IMR-90 (cell line): ENCODE data around the gene KRT74. TPM values are rescaled to one million over a fixed set of nuclear protein-coding genes. Genes with fewer than 3 reads are reported as not detected.

ENCODE experiments used
- ATAC-seq: fragments of 200-7000 bp; cut with Tn5 transposase; 2 replicates; pipeline ENCODE4 v1.9.1; 2020; ENCODE audit warnings: low read depth, mild to moderate bottlenecking, moderate library complexity
- BruUV-seq: library from RNA; stranded (reverse); fragments of 400-500 nt; replicated peaks from 2 replicates; lab custom pipeline; 2021; lab: Mats Ljungman, UMichigan
- CTCF ChIA-PET: fragments of 300-600 bp; formaldehyde crosslinking; extraction: SDS; loops from one replicate; lab custom pipeline; 2021; ENCODE audit warnings: antibody characterized with exemption; lab: Yijun Ruan, JAX
- POLR2A ChIA-PET: fragments of 300-600 bp; sonication (Branson Sonifier 250); formaldehyde crosslinking; loops from one replicate; lab custom pipeline; 2022; ENCODE audit warnings: antibody characterized with exemption; ENCODE audit not compliant: unreplicated experiment; lab: Charles Lee
- DNase-seq: peaks from one replicate; pipeline ENCODE4 v3.0.0; 2013
- H2AFZ ChIP-seq: replicated peaks from 2 replicates; pipeline ENCODE3; 2013; ENCODE audit warnings: low read length, mild to moderate bottlenecking; ENCODE audit not compliant: poor library complexity
- H2AK5ac ChIP-seq: 2 replicates; pipeline ENCODE4 v1.6.1; 2013; ENCODE audit warnings: low read depth, low read length, inconsistent platforms
- H2AK9ac ChIP-seq: replicated peaks from 2 replicates; pipeline ENCODE3; 2013; ENCODE audit warnings: mild to moderate bottlenecking, low read depth, low read length, moderate library complexity; ENCODE audit not compliant: poor library complexity
- H2BK120ac ChIP-seq: 2 replicates; pipeline ENCODE4 v1.6.1; 2013; ENCODE audit warnings: low read depth, low read length, inconsistent platforms
- H2BK15ac ChIP-seq: 3 replicates; pipeline ENCODE4 v1.6.1; 2013; ENCODE audit warnings: low read depth, low read length, inconsistent platforms
- H2BK20ac ChIP-seq: 2 replicates; pipeline ENCODE4 v1.6.1; 2013; ENCODE audit warnings: low read depth, mild to moderate bottlenecking, inconsistent platforms, low read length, moderate library complexity
- H2BK5ac ChIP-seq: 2 replicates; pipeline ENCODE4 v1.6.1; 2013; ENCODE audit warnings: mild to moderate bottlenecking, low read depth, low read length, inconsistent platforms; ENCODE audit not compliant: poor library complexity, severe bottlenecking
- H3K14ac ChIP-seq: replicated peaks from 2 replicates; pipeline ENCODE4 v1.6.1; 2013; ENCODE audit warnings: low read depth, low read length, inconsistent platforms
- H3K18ac ChIP-seq: 2 replicates; pipeline ENCODE4 v1.6.1; 2013; ENCODE audit warnings: low read depth, low read length, control low read depth
- H3K23ac ChIP-seq: 2 replicates; pipeline ENCODE4 v1.6.1; 2013; ENCODE audit warnings: low read depth, low read length, inconsistent platforms
- H3K27ac ChIP-seq: 2 replicates; pipeline ENCODE4 v1.5.1; 2013; ENCODE audit warnings: mild to moderate bottlenecking, control low read depth, low read length; ENCODE audit not compliant: insufficient read depth
- H3K27me3 ChIP-seq: 2 replicates; pipeline ENCODE4 v1.6.1; 2013; ENCODE audit warnings: low read length; ENCODE audit not compliant: control insufficient read depth, insufficient read depth
- H3K36me3 ChIP-seq: 2 replicates; pipeline ENCODE4 v1.6.1; 2013; ENCODE audit warnings: low read length, mixed read lengths; ENCODE audit not compliant: control insufficient read depth, insufficient read depth
- H3K4ac ChIP-seq: 2 replicates; pipeline ENCODE4 v1.6.1; 2013; ENCODE audit warnings: low read depth, low read length, inconsistent platforms
- H3K4me1 ChIP-seq: 2 replicates; pipeline ENCODE4 v1.6.1; 2013; ENCODE audit warnings: low read length, mixed read lengths; ENCODE audit not compliant: control insufficient read depth, insufficient read depth
- H3K4me2 ChIP-seq: 2 replicates; pipeline ENCODE4 v1.6.1; 2013; ENCODE audit warnings: low read depth, mild to moderate bottlenecking, control low read depth, low read length, moderate library complexity
- H3K4me3 ChIP-seq: 2 replicates; pipeline ENCODE4 v1.5.1; 2013; ENCODE audit warnings: low read depth, mild to moderate bottlenecking, control low read depth, low read length, moderate library complexity; ENCODE audit not compliant: insufficient read depth
- H3K56ac ChIP-seq: 2 replicates; pipeline ENCODE4 v1.6.1; 2013; ENCODE audit warnings: low read length, inconsistent platforms; ENCODE audit not compliant: insufficient read depth; ENCODE audit errors: extremely low read depth
- H3K79me1 ChIP-seq, 2 experiments: 2 replicates each; pipeline ENCODE4 v1.6.1; 2013; ENCODE audit warnings: low read length in 2 of 2, inconsistent platforms in 1 of 2, low read depth in 1 of 2
- H3K9ac ChIP-seq: 2 replicates; pipeline ENCODE4 v1.6.1; 2013; ENCODE audit warnings: low read depth, low read length, control low read depth
- H3K9me1 ChIP-seq: 2 replicates; pipeline ENCODE4 v1.6.1; 2013; ENCODE audit warnings: low read length, inconsistent platforms; ENCODE audit not compliant: insufficient read depth
- H3K9me3 ChIP-seq: 2 replicates; pipeline ENCODE4 v1.6.1; 2013; ENCODE audit warnings: low read length; ENCODE audit not compliant: control insufficient read depth, insufficient read depth
- H4K20me1 ChIP-seq: 2 replicates; pipeline ENCODE4 v1.6.1; 2013; ENCODE audit warnings: low read length, inconsistent platforms; ENCODE audit not compliant: insufficient read depth
- H4K5ac ChIP-seq: 2 replicates; pipeline ENCODE4 v1.6.1; 2013; ENCODE audit warnings: mild to moderate bottlenecking, low read depth, low read length, control low read depth
- H4K8ac ChIP-seq, 2 experiments: 2 replicates each; pipeline ENCODE4 v1.6.1; 2013; ENCODE audit warnings: low read depth in 2 of 2, low read length in 2 of 2, control low read depth in 1 of 2, inconsistent platforms in 1 of 2
- H4K91ac ChIP-seq: 2 replicates; pipeline ENCODE4 v1.6.1; 2013; ENCODE audit warnings: low read depth, low read length, inconsistent platforms; ENCODE audit not compliant: insufficient read depth
- CEBPB ChIP-seq: IDR thresholded peaks from 2 replicates; pipeline ENCODE4 v1.6.1; 2012; ENCODE audit warnings: low read depth, low read length, improper control_type of control experiment
- CHD1 ChIP-seq: IDR thresholded peaks from 2 replicates; pipeline ENCODE4 v1.6.1; 2012; ENCODE audit warnings: low read depth, low read length, improper control_type of control experiment
- NFE2L2 ChIP-seq: fragments of 150-350 bp; IDR thresholded peaks from 2 replicates; pipeline ENCODE4 v1.6.1; 2016; ENCODE audit warnings: low read depth, mild to moderate bottlenecking, low read length
- SMC3 ChIP-seq: fragments of 150-350 bp; IDR thresholded peaks from 2 replicates; pipeline ENCODE4 v1.6.1; 2016; ENCODE audit warnings: low read depth, mild to moderate bottlenecking, antibody characterized with exemption, low read length, moderate library complexity
- USF2 ChIP-seq: fragments of 150-350 bp; IDR thresholded peaks from 2 replicates; pipeline ENCODE4 v1.6.1; 2017; ENCODE audit warnings: mild to moderate bottlenecking, antibody characterized with exemption, low read length, low read depth
- WGBS, 2 experiments: methylation state at CpG; one replicate each; pipeline versions ENCODE4 v1.1.5 to v1.1.7; 2013; ENCODE audit warnings: missing lambda C conversion rate in 2 of 2; ENCODE audit not compliant: insufficient read length in 1 of 2; ENCODE audit errors: extremely low coverage in 2 of 2; 5-methylcytosine and 5-hydroxymethylcytosine counted together
- dilution Hi-C: fragments of 300-500 bp; cut with HindIII; formaldehyde crosslinking; loops from one replicate; pipeline ENCODE4 v1.14.3; 2018; ENCODE audit warnings: low sequenced_read_pairs; ENCODE audit not compliant: unreplicated experiment
- in situ Hi-C: fragments of 300-500 bp; cut with MboI; formaldehyde crosslinking; loops from 3 replicates; pipeline ENCODE4 v1.14.3; 2019; ENCODE audit warnings: low sequenced_read_pairs, inconsistent platforms, mixed read lengths
- intact Hi-C: fragments of 100-400 bp; cut with micrococcal nuclease; formaldehyde crosslinking; loops from 2 replicates; pipeline ENCODE4 v1.10.0; 2022
- polyA plus RNA-seq, 3 experiments: library from polyadenylated mRNA; depleted of rRNA; stranded (reverse); fragments of >200 nt; gene quantifications; 2 replicates each; pipeline ENCODE4 v1.2.3, GENCODE V29; 2012; ENCODE audit warnings: low replicate concordance in 1 of 3
- total RNA-seq: library from RNA; depleted of rRNA; stranded (reverse); fragments of >200 nt; gene quantifications from 2 replicates; pipeline ENCODE4 v1.2.3, GENCODE V29; 2012
- TF ChIP-seq, protein P1 (sequence below): conservative IDR thresholded peaks from 2 replicates; pipeline ENCODE4 v1.5.1; 2012; ENCODE audit warnings: mild to moderate bottlenecking, low read depth, low read length, improper control_type of control experiment

The KRT74 gene
- total and polyA plus RNA-seq, 2 of the 4 experiments (the other 2 are of a cell fraction), result not detected

GRCh38 chr12:52582486-52582885 lies 8.8 kb upstream of the KRT74 start:
- Histone ChIP-seq H3K4me1 (no peaks in the 10 kb centered on the region), H3K9ac (no peak overlapping the region), H2AK9ac (no peak overlapping the region), H3K27me3 (peaks cover 47% of the 10 kb centered on the region), H3K18ac (no peak overlapping the region), H3K23ac (no peak overlapping the region), H4K8ac (no peak overlapping the region), H2AFZ (no peak overlapping the region), H2AK5ac (no peak overlapping the region), H3K56ac (no peak overlapping the region), H3K4ac (no peak overlapping the region), H2BK20ac (no peak overlapping the region), H3K36me3 (no peaks in the 10 kb centered on the region), H4K5ac (no peak overlapping the region), H3K4me3 (no peak overlapping the region), H2BK15ac (no peak overlapping the region), H2BK120ac (no peak overlapping the region), H3K27ac (no peak overlapping the region), H4K20me1 (no peaks in the 10 kb centered on the region; the same call in 1 of the 2 replicates), H3K79me1 (no peaks in the 10 kb centered on the region), H3K4me2 (no peak overlapping the region), H3K9me1 (no peaks in the 10 kb centered on the region), H3K14ac (no peak overlapping the region), H3K9me3 (no peaks in the 10 kb centered on the region), H2BK5ac (no peak overlapping the region), H4K91ac (no peak overlapping the region)
- TF ChIP-seq NFE2L2 (no peak), CHD1 (no peak), SMC3 (no peak), CEBPB (no peak), USF2 (no peak)
- TF ChIP-seq, protein P1, sequence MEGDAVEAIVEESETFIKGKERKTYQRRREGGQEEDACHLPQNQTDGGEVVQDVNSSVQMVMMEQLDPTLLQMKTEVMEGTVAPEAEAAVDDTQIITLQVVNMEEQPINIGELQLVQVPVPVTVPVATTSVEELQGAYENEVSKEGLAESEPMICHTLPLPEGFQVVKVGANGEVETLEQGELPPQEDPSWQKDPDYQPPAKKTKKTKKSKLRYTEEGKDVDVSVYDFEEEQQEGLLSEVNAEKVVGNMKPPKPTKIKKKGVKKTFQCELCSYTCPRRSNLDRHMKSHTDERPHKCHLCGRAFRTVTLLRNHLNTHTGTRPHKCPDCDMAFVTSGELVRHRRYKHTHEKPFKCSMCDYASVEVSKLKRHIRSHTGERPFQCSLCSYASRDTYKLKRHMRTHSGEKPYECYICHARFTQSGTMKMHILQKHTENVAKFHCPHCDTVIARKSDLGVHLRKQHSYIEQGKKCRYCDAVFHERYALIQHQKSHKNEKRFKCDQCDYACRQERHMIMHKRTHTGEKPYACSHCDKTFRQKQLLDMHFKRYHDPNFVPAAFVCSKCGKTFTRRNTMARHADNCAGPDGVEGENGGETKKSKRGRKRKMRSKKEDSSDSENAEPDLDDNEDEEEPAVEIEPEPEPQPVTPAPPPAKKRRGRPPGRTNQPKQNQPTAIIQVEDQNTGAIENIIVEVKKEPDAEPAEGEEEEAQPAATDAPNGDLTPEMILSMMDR, result no peak
- no peak for DNase-seq
- ChIA-PET POLR2A (no interaction called here), CTCF (interaction anchor here (0.8 to 2.1 kb wide), 4 partner anchors 16 to 298 kb away, joined by 3 to 6 read pairs (median 3); no protein-coding TSS in a partner anchor)
- no peak for ATAC-seq
- no CpG with 5 or more reads among the region's 2 CpGs for WGBS, 2 experiments
- intact Hi-C loops, result loop anchor here (2.0 kb wide), 2 partner anchors 398 to 426 kb away; no protein-coding TSS in a partner anchor
- dilution Hi-C loops, result no loop called here
- in situ Hi-C loops, result loop anchor here (5.0 to 10.0 kb wide), 3 partner anchors 295 to 428 kb away; no protein-coding TSS in a partner anchor
- no TSS peak for BruUV-seq
